HUES48 (cell line): ENCODE data around the gene INF2.

ENCODE experiments used
- H3K27ac ChIP-seq: one replicate; pipeline ENCODE4 v1.7.0; 2013; ENCODE audit warnings: low read depth, low read length, inconsistent platforms
- H3K27me3 ChIP-seq: 2 replicates; pipeline ENCODE4 v1.6.1; 2013; ENCODE audit warnings: mild to moderate bottlenecking, low read length; ENCODE audit not compliant: control insufficient read depth, insufficient read depth
- H3K36me3 ChIP-seq: 2 replicates; pipeline ENCODE4 v1.6.1; 2013; ENCODE audit warnings: low read length; ENCODE audit not compliant: control insufficient read depth, insufficient read depth
- H3K4me1 ChIP-seq: 2 replicates; pipeline ENCODE4 v1.6.1; 2013; ENCODE audit warnings: mild to moderate bottlenecking, low read length; ENCODE audit not compliant: control insufficient read depth, insufficient read depth
- H3K4me3 ChIP-seq: 2 replicates; pipeline ENCODE4 v1.5.1; 2013; ENCODE audit warnings: mild to moderate bottlenecking, low read depth, low read length
- H3K9ac ChIP-seq: 2 replicates; pipeline ENCODE4 v1.6.1; 2013; ENCODE audit warnings: mild to moderate bottlenecking, low read depth, low read length, moderate library complexity
- H3K9me3 ChIP-seq: 2 replicates; pipeline ENCODE4 v1.6.1; 2013; ENCODE audit warnings: low read length; ENCODE audit not compliant: control insufficient read depth, insufficient read depth

INF2 gene

GRCh38 chr14:104706733-104707607, 17.6 kb downstream of the INF2 start:
- Histone ChIP-seq H3K36me3 (peaks cover 38% of the 10 kb centered on the region), H3K9me3 (peaks cover 9% of the 10 kb centered on the region), H3K27me3 (no peaks in the 10 kb centered on the region), H3K9ac (no peak overlapping the region), H3K4me1 (peaks cover 6% of the 10 kb centered on the region; the same call in 1 of the 2 replicates), H3K4me3 (no peak overlapping the region), H3K27ac (no peak overlapping the region)

DNA sequence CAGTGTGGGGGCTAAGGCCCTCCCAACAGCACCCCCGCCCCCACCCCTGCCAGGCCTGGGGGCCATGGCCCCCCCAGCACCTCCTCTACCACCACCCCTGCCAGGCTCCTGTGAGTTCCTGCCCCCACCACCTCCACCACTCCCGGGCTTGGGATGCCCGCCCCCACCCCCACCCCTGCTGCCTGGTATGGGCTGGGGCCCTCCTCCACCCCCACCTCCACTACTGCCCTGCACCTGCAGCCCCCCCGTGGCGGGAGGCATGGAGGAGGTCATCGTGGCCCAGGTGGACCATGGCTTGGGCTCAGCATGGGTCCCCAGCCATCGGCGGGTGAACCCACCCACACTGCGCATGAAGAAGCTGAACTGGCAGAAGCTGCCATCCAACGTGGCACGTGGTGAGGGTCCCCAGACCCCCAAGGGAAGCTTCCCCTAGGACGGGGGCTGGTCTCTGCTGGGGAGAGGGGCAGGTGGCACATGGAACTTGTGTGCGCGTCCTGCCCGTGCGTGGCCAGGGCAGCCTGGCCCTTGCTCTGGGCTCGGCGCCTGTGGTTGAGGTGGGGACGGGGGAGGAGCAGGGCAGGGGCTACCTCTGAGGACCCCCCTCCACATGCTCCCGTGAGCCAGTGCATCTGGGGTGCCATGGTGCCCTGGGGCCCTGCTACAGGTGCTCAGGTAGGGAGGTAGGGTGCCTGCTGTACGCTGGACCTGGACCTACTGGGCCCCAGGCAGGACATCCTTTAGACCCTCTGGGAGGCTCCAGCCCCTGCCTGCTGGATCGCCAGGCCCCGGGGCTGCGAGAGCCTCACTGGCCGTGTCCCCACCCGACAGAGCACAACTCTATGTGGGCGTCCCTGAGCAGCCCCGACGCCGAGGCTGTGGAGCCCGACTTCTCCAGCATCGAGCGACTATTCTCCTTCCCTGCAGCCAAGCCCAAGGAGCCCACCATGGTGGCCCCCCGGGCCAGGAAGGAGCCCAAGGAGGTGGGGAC, 18.5 kb downstream of the INF2 start:
- Histone ChIP-seq H3K4me1 (peaks cover 6% of the 10 kb centered on the region; the same call in 1 of the 2 replicates), H3K27me3 (no peaks in the 10 kb centered on the region), H3K36me3 (peaks cover 46% of the 10 kb centered on the region), H3K9ac (no peak overlapping the region), H3K27ac (no peak overlapping the region), H3K9me3 (peaks cover 9% of the 10 kb centered on the region), H3K4me3 (no peak overlapping the region)

DNA sequence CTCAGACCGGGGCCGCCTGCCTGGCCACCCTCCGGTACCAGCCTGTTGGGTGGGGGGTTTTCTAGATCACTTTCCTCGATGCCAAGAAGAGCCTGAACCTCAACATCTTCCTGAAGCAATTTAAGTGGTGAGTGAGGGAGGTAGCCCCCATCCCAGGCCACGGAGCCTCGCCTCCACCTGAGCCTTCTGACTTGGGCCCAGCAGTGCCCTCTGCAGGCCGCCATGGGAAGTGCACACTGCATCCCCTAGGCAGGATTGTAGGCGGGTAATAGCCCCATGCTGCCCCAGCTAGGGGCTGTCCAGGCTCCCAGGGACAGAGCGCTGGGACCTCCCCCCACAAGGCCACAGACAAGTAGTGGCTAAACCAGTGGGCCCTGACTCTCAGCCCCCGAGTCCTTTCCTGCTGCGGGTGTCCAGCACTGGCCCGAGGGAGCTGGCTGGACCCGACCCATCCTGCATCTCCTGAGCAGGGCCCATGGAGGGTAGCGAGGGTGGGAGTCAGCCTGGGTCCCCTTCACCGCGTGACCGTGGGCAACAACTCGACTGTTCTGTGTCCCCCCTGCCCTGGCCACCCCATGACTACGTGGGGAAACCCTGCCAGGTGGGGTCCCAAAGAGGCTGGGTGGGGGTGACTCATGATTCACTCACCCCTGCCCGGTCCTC, 19.3 kb downstream of the INF2 start:
- Histone ChIP-seq H3K27me3 (no peaks in the 10 kb centered on the region), H3K9ac (no peak overlapping the region), H3K9me3 (peaks cover 9% of the 10 kb centered on the region), H3K27ac (no peak overlapping the region), H3K36me3 (peaks cover 44% of the 10 kb centered on the region), H3K4me1 (peaks cover 6% of the 10 kb centered on the region; the same call in 1 of the 2 replicates), H3K4me3 (no peak overlapping the region)

GRCh38 chr14:104709387-104710039, 20.1 kb downstream of the INF2 start:
- H3K36me3 ChIP-seq, result peaks cover 43% of the 10 kb centered on the region
- H3K9me3 ChIP-seq, result peaks cover 2% of the 10 kb centered on the region
- no peak overlapping the region for H3K27ac ChIP-seq

GRCh38 chr14:104710071-104710735, 20.8 kb downstream of the INF2 start:
- H3K4me3 ChIP-seq, result no peak overlapping the region
- H3K27me3 ChIP-seq, result no peaks in the 10 kb centered on the region
- no peaks in the 10 kb centered on the region for H3K9me3 ChIP-seq
- peaks cover 6% of the 10 kb centered on the region; the same call in 1 of the 2 replicates for H3K4me1 ChIP-seq
- H3K27ac ChIP-seq, result no peak overlapping the region
- peaks cover 38% of the 10 kb centered on the region for H3K36me3 ChIP-seq
- H3K9ac ChIP-seq, result no peak overlapping the region

More at GRCh38 chr14:104709387-104710039, 20.1 kb downstream of the INF2 start:
- H3K27me3 ChIP-seq, result no peaks in the 10 kb centered on the region
- H3K4me1 ChIP-seq, result peaks cover 6% of the 10 kb centered on the region; the same call in 1 of the 2 replicates
- no peak overlapping the region for H3K9ac ChIP-seq
- H3K4me3 ChIP-seq, result no peak overlapping the region

GRCh38 chr14:104712881-104713734, 23.7 kb downstream of the INF2 start:
- Histone ChIP-seq H3K36me3 (peaks cover 49% of the 10 kb centered on the region), H3K4me1 (no peaks in the 10 kb centered on the region), H3K27ac (no peak overlapping the region), H3K9ac (no peak overlapping the region), H3K27me3 (no peaks in the 10 kb centered on the region), H3K9me3 (no peaks in the 10 kb centered on the region), H3K4me3 (no peak overlapping the region)

DNA sequence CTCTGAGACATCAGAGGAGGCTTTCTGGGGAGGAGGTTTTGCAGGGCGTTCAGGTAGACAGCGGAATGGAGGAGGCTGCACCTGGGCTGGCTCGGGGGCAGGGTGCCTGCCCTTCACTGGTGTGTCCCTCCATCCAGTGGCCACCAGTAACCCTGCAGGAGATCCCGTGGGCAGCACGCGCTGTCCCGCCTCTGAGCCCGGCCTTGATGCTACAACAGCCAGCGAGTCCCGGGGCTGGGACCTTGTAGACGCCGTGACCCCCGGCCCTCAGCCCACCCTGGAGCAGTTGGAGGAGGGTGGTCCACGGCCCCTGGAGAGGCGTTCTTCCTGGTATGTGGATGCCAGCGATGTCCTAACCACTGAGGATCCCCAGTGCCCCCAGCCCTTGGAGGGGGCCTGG, 24.6 kb downstream of the INF2 start:
- no peak overlapping the region for H3K4me3 ChIP-seq
- H3K9ac ChIP-seq, result no peak overlapping the region
- no peaks in the 10 kb centered on the region for H3K27me3 ChIP-seq
- no peaks in the 10 kb centered on the region for H3K9me3 ChIP-seq
- no peak overlapping the region for H3K27ac ChIP-seq
- no peaks in the 10 kb centered on the region for H3K4me1 ChIP-seq
- peaks cover 49% of the 10 kb centered on the region for H3K36me3 ChIP-seq

GRCh38 chr14:104714681-104715080, 25.3 kb downstream of the INF2 start:
- peaks cover 49% of the 10 kb centered on the region for H3K36me3 ChIP-seq
- no peak overlapping the region for H3K4me3 ChIP-seq
- H3K9me3 ChIP-seq, result no peaks in the 10 kb centered on the region
- H3K27me3 ChIP-seq, result no peaks in the 10 kb centered on the region
- no peaks in the 10 kb centered on the region for H3K4me1 ChIP-seq
- H3K27ac ChIP-seq, result no peak overlapping the region
- H3K9ac ChIP-seq, result no peak overlapping the region

- H3K36me3 ChIP-seq, result peaks cover 46% of the 10 kb centered on the region
- H3K4me3 ChIP-seq, result no peak overlapping the region
- no peak overlapping the region for H3K9ac ChIP-seq
- H3K4me1 ChIP-seq, result no peaks in the 10 kb centered on the region
- no peak overlapping the region for H3K27ac ChIP-seq
- no peaks in the 10 kb centered on the region for H3K9me3 ChIP-seq
- no peaks in the 10 kb centered on the region for H3K27me3 ChIP-seq
Observed at GRCh38 chr14:104715416-104715815, 26.0 kb downstream of the INF2 start.
